Breast epithelium (tissue), 3 donors: ENCODE measurements around the gene OPHN1.

ENCODE experiments used
- POLR2A ChIP-seq: fragments of 450-650 bp; IDR thresholded peaks from one replicate; pipeline ENCODE4 v1.6.1; 2016; ENCODE audit warnings: antibody characterized with exemption, mild to moderate bottlenecking, moderate library complexity
- TF ChIP-seq, protein P1 (sequence below), 3 donors: fragments of 450-650 bp; IDR thresholded peaks; one replicate each; pipeline ENCODE4 v1.5.1; 2016 to 2017; ENCODE audit warnings: antibody characterized with exemption in 3 of 3, mild to moderate bottlenecking in 3 of 3, moderate library complexity in 3 of 3

DNA sequence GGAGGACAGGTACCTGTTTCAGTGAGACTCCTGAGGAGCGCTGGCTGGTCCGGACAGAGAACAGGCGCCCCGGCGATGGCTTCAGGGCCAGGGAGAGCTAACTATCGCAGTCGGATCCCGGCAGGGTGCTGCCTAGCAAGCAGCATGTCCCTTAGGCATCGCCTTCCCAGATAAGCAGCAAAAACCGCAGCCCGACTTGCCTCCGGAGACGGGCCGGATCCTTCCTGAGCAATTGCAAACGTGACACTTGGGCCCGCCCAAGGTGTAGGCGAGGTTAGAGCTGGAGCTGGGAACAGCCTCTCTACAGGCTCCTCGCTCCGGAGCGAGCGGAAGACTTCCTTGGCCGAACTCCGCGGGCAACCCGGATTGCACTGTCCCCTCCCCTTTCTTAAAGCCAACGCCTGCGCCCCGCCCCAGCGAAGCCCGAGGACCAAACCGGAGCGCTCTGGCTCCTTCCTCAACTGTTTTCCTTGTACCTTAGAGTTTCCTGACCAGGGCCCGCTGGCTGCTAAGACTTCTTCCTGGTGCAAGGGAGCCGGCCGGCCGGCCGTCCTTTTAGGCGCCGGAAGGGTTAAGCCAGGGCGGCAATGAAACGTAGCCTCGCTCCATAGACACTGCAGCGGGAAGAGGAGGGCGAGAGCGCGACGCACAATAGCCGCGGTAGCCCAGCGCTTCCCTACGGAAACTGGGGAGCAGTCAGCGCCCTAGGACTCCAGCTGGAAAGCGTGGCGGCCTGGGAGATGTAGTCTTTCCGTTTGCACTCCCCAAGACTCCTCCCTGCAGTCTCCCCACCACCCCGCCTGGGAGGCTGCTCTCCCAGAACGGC is at the start of gene OPHN1:
- TF ChIP-seq, protein P1, sequence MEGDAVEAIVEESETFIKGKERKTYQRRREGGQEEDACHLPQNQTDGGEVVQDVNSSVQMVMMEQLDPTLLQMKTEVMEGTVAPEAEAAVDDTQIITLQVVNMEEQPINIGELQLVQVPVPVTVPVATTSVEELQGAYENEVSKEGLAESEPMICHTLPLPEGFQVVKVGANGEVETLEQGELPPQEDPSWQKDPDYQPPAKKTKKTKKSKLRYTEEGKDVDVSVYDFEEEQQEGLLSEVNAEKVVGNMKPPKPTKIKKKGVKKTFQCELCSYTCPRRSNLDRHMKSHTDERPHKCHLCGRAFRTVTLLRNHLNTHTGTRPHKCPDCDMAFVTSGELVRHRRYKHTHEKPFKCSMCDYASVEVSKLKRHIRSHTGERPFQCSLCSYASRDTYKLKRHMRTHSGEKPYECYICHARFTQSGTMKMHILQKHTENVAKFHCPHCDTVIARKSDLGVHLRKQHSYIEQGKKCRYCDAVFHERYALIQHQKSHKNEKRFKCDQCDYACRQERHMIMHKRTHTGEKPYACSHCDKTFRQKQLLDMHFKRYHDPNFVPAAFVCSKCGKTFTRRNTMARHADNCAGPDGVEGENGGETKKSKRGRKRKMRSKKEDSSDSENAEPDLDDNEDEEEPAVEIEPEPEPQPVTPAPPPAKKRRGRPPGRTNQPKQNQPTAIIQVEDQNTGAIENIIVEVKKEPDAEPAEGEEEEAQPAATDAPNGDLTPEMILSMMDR (IDR thresholded peaks at IDR 0.05) = no peak
- no peak for TF ChIP-seq POLR2A
